Measurements from ENCODE around the gene ATRX.
A peak's percentile ranks its signal among the peaks of the same experiment; 100 is the strongest.
"Not testable (repeated sequence)": the region's sequence is repeated elsewhere in the genome, so short reads cannot be mapped to it uniquely, and the experiment has no call there.

ATRX gene

GRCh38 chrX:77785486-77786364 lies at the start of gene ATRX:
Gene ATRX (minus strand): TSS chrX:77786216. CDS start chrX:77786001, 215 bp downstream.
- peak; percentile 37 to 72 for DNase-seq

- not testable (repeated sequence) for DNase-seq
Measured at GRCh38 chrX:77831544-77831943, 45.5 kb upstream of the ATRX start.

- DNase-seq: not testable (repeated sequence)
Measured at GRCh38 chrX:77821989-77822388, 36.0 kb upstream of the ATRX start.

GRCh38 chrX:77820091-77820727 lies 34.2 kb upstream of the ATRX start:
- no peak for DNase-seq

GRCh38 chrX:77814210-77814609 lies 28.2 kb upstream of the ATRX start:
- DNase-seq: no peak

- DNase-seq: no peak
Measured at GRCh38 chrX:77802201-77802600, 16.2 kb upstream of the ATRX start.

- no peak for DNase-seq
Measured at GRCh38 chrX:77795124-77795523, 9.1 kb upstream of the ATRX start.

GRCh38 chrX:77793946-77794345 lies 7.9 kb upstream of the ATRX start:
- DNase-seq: no peak

- no peak for DNase-seq
Measured at GRCh38 chrX:77788050-77788449, 2.0 kb upstream of the ATRX start.

- DNase-seq: no peak
Measured at GRCh38 chrX:77786365-77786680, 307 bp upstream of the ATRX start.

GRCh38 chrX:77779695-77780094 lies 6.3 kb downstream of the ATRX start:
- no peak for DNase-seq

- no peak for DNase-seq
Measured at GRCh38 chrX:77776659-77777058, 9.4 kb downstream of the ATRX start.

GRCh38 chrX:77771601-77772000 lies 14.4 kb downstream of the ATRX start:
- no peak for DNase-seq

- no peak for DNase-seq
Measured at GRCh38 chrX:77768787-77769186, 17.2 kb downstream of the ATRX start.

GRCh38 chrX:77766212-77766611 lies 19.8 kb downstream of the ATRX start:
- DNase-seq: not testable (repeated sequence)

- DNase-seq: no peak
Measured at GRCh38 chrX:77755561-77755960, 30.5 kb downstream of the ATRX start.

- DNase-seq: not testable (repeated sequence)
Measured at GRCh38 chrX:77753942-77754341, 32.1 kb downstream of the ATRX start.

- no peak for DNase-seq
Measured at GRCh38 chrX:77749695-77750094, 36.3 kb downstream of the ATRX start.

GRCh38 chrX:77743720-77744119 lies 42.3 kb downstream of the ATRX start:
- DNase-seq: no peak

GRCh38 chrX:77742788-77743476 lies 43.1 kb downstream of the ATRX start:
- DNase-seq: no peak

- no peak for DNase-seq
Measured at GRCh38 chrX:77740376-77740905, 45.6 kb downstream of the ATRX start.

GRCh38 chrX:77733342-77733741 lies 52.7 kb downstream of the ATRX start:
- no peak for DNase-seq

GRCh38 chrX:77731821-77732419 lies 54.1 kb downstream of the ATRX start:
- DNase-seq: no peak
